C4-2B (cell line): ENCODE measurements around the gene RPS24.

Experiments used
- CTCF ChIP-seq: fragments of 450-650 bp; conservative IDR thresholded peaks from 2 replicates; pipeline ENCODE4 v1.5.1; 2017; ENCODE audit warnings: mild to moderate bottlenecking
- ZFX ChIP-seq: fragments of 450-650 bp; IDR thresholded peaks from 2 replicates; pipeline ENCODE4 v1.6.1; 2017

GRCh38 chr10:78047314-78047891, 13.7 kb downstream of the RPS24 start:
- TF ChIP-seq CTCF (peak; percentile 94), ZFX (no peak)
